ENCODE measurements around the gene SMIM13.

Gene SMIM13

DNA sequence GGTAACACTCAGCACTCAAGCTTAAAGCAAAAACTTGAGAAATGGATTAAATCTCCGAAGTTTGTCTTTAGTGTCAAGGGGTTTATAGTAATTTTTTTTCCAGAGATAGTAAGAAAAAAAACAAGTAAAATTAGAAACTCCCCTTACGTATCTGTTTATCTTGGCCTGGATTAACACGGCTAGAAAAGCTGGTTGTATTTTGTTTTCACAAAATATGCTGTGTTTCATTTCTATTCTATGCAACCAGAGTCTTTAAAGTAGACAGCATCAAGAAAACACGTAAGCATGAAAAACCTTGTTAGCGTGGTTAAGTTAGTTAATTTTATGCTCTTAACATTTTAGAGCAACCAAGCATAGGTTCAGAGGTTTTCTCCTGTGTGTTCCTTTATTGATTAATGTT, 39.6 kb downstream of the SMIM13 start:
- TF ChIP-seq, protein P1, sequence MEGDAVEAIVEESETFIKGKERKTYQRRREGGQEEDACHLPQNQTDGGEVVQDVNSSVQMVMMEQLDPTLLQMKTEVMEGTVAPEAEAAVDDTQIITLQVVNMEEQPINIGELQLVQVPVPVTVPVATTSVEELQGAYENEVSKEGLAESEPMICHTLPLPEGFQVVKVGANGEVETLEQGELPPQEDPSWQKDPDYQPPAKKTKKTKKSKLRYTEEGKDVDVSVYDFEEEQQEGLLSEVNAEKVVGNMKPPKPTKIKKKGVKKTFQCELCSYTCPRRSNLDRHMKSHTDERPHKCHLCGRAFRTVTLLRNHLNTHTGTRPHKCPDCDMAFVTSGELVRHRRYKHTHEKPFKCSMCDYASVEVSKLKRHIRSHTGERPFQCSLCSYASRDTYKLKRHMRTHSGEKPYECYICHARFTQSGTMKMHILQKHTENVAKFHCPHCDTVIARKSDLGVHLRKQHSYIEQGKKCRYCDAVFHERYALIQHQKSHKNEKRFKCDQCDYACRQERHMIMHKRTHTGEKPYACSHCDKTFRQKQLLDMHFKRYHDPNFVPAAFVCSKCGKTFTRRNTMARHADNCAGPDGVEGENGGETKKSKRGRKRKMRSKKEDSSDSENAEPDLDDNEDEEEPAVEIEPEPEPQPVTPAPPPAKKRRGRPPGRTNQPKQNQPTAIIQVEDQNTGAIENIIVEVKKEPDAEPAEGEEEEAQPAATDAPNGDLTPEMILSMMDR (conservative IDR thresholded peaks at IDR 0.05; ENCODE audit: low read depth, low read length), result no peak
- no peak for DNase-seq (ENCODE audit: low read depth)
- no peak overlapping the region for H3K4me3 ChIP-seq (ENCODE audit: low read length)

DNA sequence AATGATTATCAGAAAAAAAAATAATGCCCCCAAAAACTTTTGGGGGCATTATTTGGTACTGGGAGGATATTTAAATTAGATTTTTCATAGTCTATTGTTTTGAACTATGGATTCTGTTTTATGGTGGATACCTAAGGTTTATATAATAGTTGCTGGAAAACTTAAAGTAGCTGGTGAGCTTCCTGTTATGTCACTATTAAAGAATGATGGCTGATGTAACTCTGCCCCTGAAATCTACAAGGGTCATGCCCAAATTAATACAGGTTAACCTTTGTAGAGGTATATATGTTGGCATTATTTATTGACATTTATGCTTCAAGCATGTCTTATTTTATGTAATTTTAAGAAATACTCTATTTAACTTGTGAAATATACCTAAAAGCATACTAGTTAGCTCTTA, 43.2 kb downstream of the SMIM13 start:
- TF ChIP-seq, protein P1 (conservative IDR thresholded peaks at IDR 0.05; ENCODE audit: low read depth, low read length), result no peak
- no peak for DNase-seq (ENCODE audit: low read depth)
- no peak overlapping the region for H3K4me3 ChIP-seq (ENCODE audit: low read length)

DNA sequence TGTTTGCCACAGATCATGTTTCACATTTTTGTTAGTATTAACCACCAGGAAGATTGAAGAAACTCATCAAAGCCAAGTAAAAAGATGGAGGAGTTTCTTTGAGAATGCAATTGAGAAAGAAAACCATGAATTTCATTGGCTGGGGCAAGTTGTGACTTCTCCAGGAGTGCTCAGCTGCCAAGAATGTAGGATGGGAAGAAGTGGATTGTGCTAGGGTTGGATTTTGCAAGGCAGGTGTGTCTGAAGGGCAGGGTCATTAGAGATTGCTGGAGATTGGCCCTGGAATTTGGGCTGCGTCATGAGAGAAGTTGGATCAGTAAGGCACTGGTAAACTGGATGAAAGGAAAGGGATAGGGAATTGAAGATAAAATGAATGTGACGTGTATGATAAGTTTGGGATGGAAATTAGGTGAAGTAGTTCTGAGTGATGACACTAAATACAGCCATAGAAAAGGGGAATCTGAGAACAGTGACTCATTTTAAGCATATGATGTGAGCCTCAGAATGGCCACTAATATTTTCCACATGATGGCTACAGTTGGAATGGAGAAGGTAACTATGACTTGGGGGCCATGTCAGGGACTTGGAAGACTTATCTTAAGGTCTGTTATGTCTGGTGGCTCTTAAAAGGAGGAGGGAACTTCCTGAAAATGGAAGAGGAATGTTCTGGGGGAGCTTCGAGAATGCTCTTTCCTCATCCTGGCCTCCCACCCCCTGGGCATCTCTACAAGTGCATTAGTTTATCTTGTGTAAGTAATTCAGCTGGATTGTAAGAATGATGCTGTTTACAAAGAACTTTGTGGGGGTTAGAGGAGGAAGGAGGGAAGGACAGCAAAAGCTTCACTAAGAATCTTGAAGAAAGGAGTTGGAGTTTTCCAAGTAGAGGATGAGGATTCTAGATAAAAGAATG, 45.7 kb downstream of the SMIM13 start:
- no peak for DNase-seq (ENCODE audit: low read depth)
- H3K4me3 ChIP-seq (ENCODE audit: low read length), result no peak overlapping the region
- TF ChIP-seq, protein P1 (conservative IDR thresholded peaks at IDR 0.05; ENCODE audit: low read depth, low read length), result no peak

DNA sequence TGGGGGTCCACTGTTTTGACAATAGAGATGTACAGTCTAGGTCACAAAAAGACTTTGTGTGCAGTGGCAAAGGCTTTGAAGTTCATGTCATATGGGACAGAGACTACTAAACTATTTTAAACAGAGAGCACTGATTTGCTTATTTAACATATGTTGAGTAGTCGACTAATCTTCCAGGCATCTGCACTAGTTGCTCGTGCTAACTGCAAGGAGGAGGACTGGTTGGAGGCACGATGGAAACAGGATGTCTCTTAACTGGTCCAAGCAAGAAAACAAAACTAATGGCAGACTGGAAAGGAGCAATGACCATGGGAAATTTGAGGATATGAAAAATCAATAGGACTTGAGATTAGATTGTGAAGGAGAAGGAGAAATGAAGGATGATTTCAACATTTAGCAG, 46.4 kb downstream of the SMIM13 start:
- TF ChIP-seq, protein P1 (conservative IDR thresholded peaks at IDR 0.05; ENCODE audit: low read depth, low read length), result no peak
- DNase-seq (ENCODE audit: low read depth), result no peak
- no peak overlapping the region for H3K4me3 ChIP-seq (ENCODE audit: low read length)

DNA sequence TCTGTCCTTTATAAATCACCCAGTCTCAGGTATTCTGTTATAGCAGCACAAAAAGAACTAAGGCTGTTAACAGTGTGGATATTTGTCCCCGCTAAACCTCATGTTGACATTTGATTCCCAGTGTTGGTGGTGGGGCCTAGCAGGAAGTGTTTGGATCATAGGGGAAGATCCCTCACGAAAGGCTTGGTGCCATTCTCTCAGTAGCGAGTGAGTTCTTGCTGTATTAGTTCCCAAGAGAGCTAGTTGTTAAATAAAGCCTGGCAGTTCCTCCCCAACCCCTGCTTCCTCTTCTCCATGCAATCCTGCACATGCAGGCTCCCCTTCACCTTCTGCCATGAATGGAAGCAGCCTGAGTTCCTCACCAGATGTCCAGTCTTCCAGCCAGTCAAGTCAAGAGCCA, 47.7 kb downstream of the SMIM13 start:
- TF ChIP-seq, protein P1 (conservative IDR thresholded peaks at IDR 0.05; ENCODE audit: low read depth, low read length), result no peak
- H3K4me3 ChIP-seq (ENCODE audit: low read length), result no peak overlapping the region
- DNase-seq (ENCODE audit: low read depth), result no peak

DNA sequence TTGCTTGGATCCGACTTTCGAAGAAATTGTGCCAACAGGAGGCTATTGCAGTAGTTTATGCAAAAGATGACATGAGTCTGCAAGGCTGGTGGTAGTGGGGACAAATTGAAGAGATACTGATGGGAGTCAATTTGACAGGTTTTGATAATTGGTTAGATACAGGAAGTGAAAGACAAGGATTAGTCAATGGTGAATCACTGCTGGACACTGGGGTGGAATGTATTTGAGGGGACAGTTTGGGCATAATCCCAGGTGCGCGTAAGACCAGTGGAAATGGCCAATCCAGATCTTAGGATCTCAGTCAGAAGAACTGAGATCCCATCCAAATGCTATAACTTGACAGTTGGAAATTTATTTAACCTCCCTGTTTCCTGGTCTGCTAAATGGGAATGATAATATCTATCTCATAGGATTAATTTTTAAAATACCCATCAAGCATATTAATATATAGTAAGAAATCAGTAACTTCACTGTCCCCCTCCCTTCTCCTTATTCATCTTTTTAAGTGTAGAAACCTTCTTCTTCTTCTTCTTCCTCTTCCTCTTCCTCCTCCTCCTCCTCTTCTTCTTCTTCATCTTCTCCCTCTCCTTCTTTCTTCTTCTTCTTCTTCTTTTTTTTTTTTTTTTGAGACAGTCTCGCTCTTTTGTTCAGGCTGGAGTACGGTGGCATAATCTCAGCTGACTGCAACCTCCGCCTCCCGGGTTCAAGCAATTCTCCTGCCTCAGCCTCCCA, 48.8 kb downstream of the SMIM13 start:
- TF ChIP-seq, protein P1 (conservative IDR thresholded peaks at IDR 0.05; ENCODE audit: low read depth, low read length), result no peak
- H3K4me3 ChIP-seq (ENCODE audit: low read length), result no peak overlapping the region
- DNase-seq (ENCODE audit: low read depth), result no peak

All from retinal pigment epithelial cell (primary cell).